Bronchial smooth muscle cell (primary cell): ENCODE data around the gene CAMSAP3. TPM values are rescaled to one million over a fixed set of nuclear protein-coding genes. Genes with fewer than 3 reads are reported as not detected.

Experiments used
- total RNA-seq: library from RNA; depleted of rRNA; stranded (reverse); fragments of >200 nt; gene quantifications from 2 replicates; pipeline ENCODE4 v1.2.1, GENCODE V29; 2014

The CAMSAP3 gene
- total RNA-seq = not detected in 2 replicates

GRCh38 chr19:7595466-7596133, at the start of gene CAMSAP3:
Gene CAMSAP3 (plus strand): TSS chr19:7595863. CDS start chr19:7596003, 140 bp downstream.

DNA sequence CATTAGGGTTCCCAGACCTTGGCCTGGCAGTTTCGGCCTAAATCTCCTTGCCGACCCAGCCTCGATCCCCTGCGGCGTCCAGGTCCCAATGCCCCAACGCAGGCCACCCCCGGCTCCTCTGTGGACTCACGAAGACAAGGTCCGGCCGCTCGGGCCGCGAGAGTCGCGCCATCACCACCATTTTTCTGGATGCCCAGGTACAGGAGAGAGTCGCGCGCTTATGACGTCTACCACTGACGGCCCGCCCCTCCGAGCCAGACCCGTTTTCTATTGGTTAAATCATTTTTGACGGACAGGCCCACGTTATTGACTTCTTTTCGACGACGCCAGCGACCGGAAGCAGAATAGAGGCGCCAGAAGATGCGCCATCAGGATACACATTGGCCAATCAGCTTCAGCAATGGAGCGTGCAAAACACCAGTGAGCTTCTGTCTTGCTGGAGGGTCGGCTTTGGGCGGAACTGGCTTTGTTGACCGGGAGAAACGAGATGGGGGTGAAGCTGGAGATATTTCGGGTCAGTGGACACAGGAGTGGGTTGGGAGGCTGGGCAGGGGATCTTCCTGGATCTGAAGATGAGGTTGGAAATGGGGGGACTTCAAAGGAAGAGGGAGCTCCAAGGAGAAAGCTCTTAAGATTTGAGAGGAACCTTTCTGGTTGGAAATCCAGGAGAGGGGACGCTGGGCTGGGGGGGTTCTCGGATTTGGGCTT, 33.8 kb downstream of the CAMSAP3 start, which contains the start of the genes PET100 and XAB2:
Gene PET100, plus strand, starts transcription at position 447 of the 708 bp plus-strand sequence. Its CDS starts 41 bp downstream, at position 488.
Gene XAB2, minus strand, starts transcription at position 199 of the 708 bp plus-strand sequence. Its CDS starts 18 bp downstream, at position 181.

DNA sequence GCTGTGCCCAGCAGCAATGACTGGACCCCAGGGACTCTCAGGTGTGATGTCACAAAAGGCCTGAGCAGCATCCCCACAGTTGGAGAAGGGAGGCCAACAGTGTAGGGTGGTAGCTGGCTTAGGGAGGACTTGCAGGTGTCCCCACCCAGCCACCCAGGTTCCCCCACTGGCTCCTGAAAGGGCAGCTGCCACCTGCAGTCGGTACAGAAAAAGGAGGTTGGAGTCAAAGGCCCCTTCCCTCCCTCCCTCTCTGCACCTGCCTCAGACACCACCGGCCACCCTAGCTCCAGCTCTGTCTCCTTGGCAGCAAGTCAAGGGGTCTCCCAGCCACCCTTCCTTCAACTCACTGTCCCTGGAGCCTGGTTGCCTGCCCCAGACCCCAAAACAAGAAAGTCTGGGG, 38.0 kb downstream of the CAMSAP3 start, which contains the start of gene PCP2:
Gene PCP2, minus strand, starts transcription at position 22 of the 400 bp plus-strand sequence. CDS start 262 bp downstream, outside the sequence.

DNA sequence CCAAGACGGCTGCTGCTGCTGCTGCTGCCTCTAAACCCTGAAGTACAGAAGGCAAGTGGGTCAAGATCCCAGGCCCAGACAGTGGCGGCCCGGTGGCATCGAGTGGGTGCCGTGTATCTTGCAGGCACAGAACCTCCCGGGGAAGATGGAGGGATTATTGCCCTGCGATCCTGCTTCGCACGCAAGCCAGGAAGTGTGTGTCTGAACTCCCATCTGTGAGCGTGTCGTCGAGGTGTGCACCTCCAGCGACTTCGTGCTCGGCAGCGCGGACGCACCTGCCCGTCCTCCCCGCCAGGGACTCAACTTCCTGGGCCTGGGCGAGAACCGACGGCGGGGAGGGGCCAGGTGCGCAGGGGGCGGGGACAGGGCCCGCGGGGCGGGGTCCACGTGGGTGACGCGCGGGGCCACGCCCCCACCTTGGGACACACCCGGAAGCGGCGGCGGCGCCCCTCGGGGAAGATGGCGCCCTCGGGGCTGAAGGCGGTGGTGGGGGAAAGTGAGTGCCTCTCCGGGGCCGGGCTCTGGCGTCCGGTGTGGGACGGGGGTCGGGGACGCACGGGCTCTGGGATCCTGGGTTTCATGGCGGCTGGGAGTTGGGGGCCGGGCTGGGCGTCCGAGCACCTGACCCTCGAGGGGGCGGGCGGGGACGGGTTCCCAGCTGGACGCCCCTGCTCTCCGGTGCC, 41.2 kb downstream of the CAMSAP3 start, which contains the start of gene STXBP2:
Gene STXBP2, plus strand, starts transcription at position 420 of the 683 bp plus-strand sequence. Its CDS starts 40 bp downstream, at position 460.

Other genes starting within 250 kb of the CAMSAP3 start
- gene ARHGEF18, start 246.9 kb upstream of the CAMSAP3 start, total RNA-seq = 25.2 and 32.6 TPM in 2 replicates
- gene PEX11G, start 106.8 kb upstream of the CAMSAP3 start, total RNA-seq = 2.4 and 4.7 TPM in 2 replicates
- gene ZNF358, start 79.8 kb upstream of the CAMSAP3 start, total RNA-seq = 9.1 and 9.5 TPM in 2 replicates
- gene MCOLN1, start 73.2 kb upstream of the CAMSAP3 start, total RNA-seq = 5.2 and 9.4 TPM in 2 replicates
- 61.3 and 67.9 TPM in 2 replicates for gene PNPLA6, start 60.1 kb upstream of the CAMSAP3 start, total RNA-seq
- 28.1 and 37.0 TPM in 2 replicates for gene XAB2, start 33.7 kb downstream of the CAMSAP3 start, total RNA-seq
- 43.5 and 58.2 TPM in 2 replicates for gene PET100, start 33.9 kb downstream of the CAMSAP3 start, total RNA-seq
- not detected in 2 replicates for gene PCP2, start 37.9 kb downstream of the CAMSAP3 start, total RNA-seq
- 0.94 and 16.7 TPM in 2 replicates for gene STXBP2, start 41.2 kb downstream of the CAMSAP3 start, total RNA-seq
- gene RETN, start 73.2 kb downstream of the CAMSAP3 start, total RNA-seq = not detected in 2 replicates
- gene MCEMP1, start 81.2 kb downstream of the CAMSAP3 start, total RNA-seq = not detected in 2 replicates
- gene TRAPPC5, start 85.0 kb downstream of the CAMSAP3 start, total RNA-seq = 118 and 218 TPM in 2 replicates
- gene FCER2, start 106.3 kb downstream of the CAMSAP3 start, total RNA-seq = not detected in 2 replicates
- gene CLEC4G, start 136.2 kb downstream of the CAMSAP3 start, total RNA-seq = not detected in 2 replicates
- not detected in 2 replicates for gene CD209, start 151.7 kb downstream of the CAMSAP3 start, total RNA-seq
- not detected in 2 replicates for gene CLEC4M, start 167.4 kb downstream of the CAMSAP3 start, total RNA-seq
- 13.4 and 18.3 TPM in 2 replicates for gene EVI5L, start 234.4 kb downstream of the CAMSAP3 start, total RNA-seq